GM23338 (cell line): Measurements from ENCODE around the gene GNB1.
"Not testable (repeated sequence)": the region's sequence is repeated elsewhere in the genome, so short reads cannot be mapped to it uniquely, and the experiment has no call there.

Source experiments
- CREB1 ChIP-seq: fragments of 250-450 bp; sonication (Bioruptor Pico); IDR thresholded peaks from 2 replicates; pipeline ENCODE4 v1.5.0; 2020; ENCODE audit warnings: low read depth, mild to moderate bottlenecking, moderate library complexity
- CTCF ChIP-seq, 2 experiments: fragments of 200-600 bp in 1 of 2; sonication (generic) in 1 of 2; conservative IDR thresholded peaks; 2 replicates each; pipeline versions ENCODE4 v1.5.1 to v1.6.1; 2016 to 2017; ENCODE audit warnings: antibody characterized with exemption in 2 of 2, low read depth in 2 of 2, mild to moderate bottlenecking in 2 of 2, moderate library complexity in 1 of 2
- EZH2 ChIP-seq: fragments of 200-600 bp; sonication (generic); IDR thresholded peaks from one replicate; pipeline ENCODE4 v1.8.0; 2017; ENCODE audit warnings: antibody characterized with exemption, mild to moderate bottlenecking, low read depth; ENCODE audit not compliant: unreplicated experiment
- EZH2phosphoT487 ChIP-seq: fragments of 200-600 bp; sonication (generic); IDR thresholded peaks from one replicate; pipeline ENCODE4 v1.8.1; 2018; ENCODE audit warnings: antibody characterized with exemption; ENCODE audit not compliant: unreplicated experiment
- JUNB ChIP-seq: IDR thresholded peaks from one replicate; pipeline ENCODE4 v1.6.1; 2016; ENCODE audit warnings: antibody characterized with exemption; ENCODE audit not compliant: unreplicated experiment
- NANOG ChIP-seq: IDR thresholded peaks from 2 replicates; pipeline ENCODE4 v1.6.1; 2016; ENCODE audit warnings: antibody characterized with exemption, borderline replicate concordance
- POLR2AphosphoS5 ChIP-seq: IDR thresholded peaks from 2 replicates; pipeline ENCODE4 v1.6.1; 2016; ENCODE audit warnings: antibody characterized with exemption, low read depth
- REST ChIP-seq: IDR thresholded peaks from one replicate; pipeline ENCODE4 v1.6.1; 2018; ENCODE audit warnings: antibody characterized with exemption; ENCODE audit not compliant: unreplicated experiment
- STAT1 ChIP-seq: IDR thresholded peaks from one replicate; pipeline ENCODE4 v1.6.1; 2016; ENCODE audit warnings: antibody characterized with exemption; ENCODE audit not compliant: unreplicated experiment
- ZNF114 ChIP-seq: fragments of 250-450 bp; sonication (Bioruptor Pico); IDR thresholded peaks from 2 replicates; pipeline ENCODE4 v1.5.0; 2020; ENCODE audit warnings: mild to moderate bottlenecking, moderate library complexity

- not testable (repeated sequence) for TF ChIP-seq EZH2phosphoT487; EZH2; CTCF (conservative IDR thresholded peaks at IDR 0.05; ENCODE audit: low read depth in 2 of 2); POLR2AphosphoS5; REST; JUNB; CREB1 (CRISPR knock-in tag); ZNF114 (CRISPR knock-in tag); STAT1; NANOG
Measured at GRCh38 chr1:1737675-1738590, 153.0 kb downstream of the GNB1 start.
